NB4 (cell line): ENCODE measurements around the gene SMTN.

Experiments used
- CTCF ChIP-seq: IDR thresholded peaks from one replicate; pipeline ENCODE4 v1.5.1; 2012; ENCODE audit warnings: low read depth, low read length
- MAX ChIP-seq: IDR thresholded peaks from 2 replicates; pipeline ENCODE4 v1.6.1; 2011; ENCODE audit warnings: low read depth, low read length
- MYC ChIP-seq: IDR thresholded peaks from 2 replicates; pipeline ENCODE4 v1.6.1; 2011; ENCODE audit warnings: low read depth, low read length
- POLR2A ChIP-seq: IDR thresholded peaks from 2 replicates; pipeline ENCODE4 v1.6.1; 2011; ENCODE audit warnings: mild to moderate bottlenecking; ENCODE audit not compliant: insufficient read length; ENCODE audit errors: extremely low read depth

GRCh38 chr22:31130873-31131272 lies 49.8 kb downstream of the SMTN start:
- no peak for TF ChIP-seq CTCF
- TF ChIP-seq POLR2A = no peak
- TF ChIP-seq MAX = no peak
- TF ChIP-seq MYC = no peak
